ENCODE data around the gene COL19A1.

COL19A1 gene

GRCh38 chr6:70180183-70180900 lies 314.0 kb downstream of the COL19A1 start:
- DNase-seq, result no peak

GRCh38 chr6:70180901-70181599 lies 314.7 kb downstream of the COL19A1 start:
- no peak for DNase-seq

GRCh38 chr6:70183538-70183937 lies 317.2 kb downstream of the COL19A1 start:
- DNase-seq, result no peak

GRCh38 chr6:70184723-70185122 lies 318.4 kb downstream of the COL19A1 start:
- DNase-seq, result no peak

GRCh38 chr6:70186461-70186860 lies 320.1 kb downstream of the COL19A1 start:
- DNase-seq, result no peak

GRCh38 chr6:70188202-70188601 lies 321.8 kb downstream of the COL19A1 start:
- no peak for DNase-seq

GRCh38 chr6:70194421-70194820 lies 328.1 kb downstream of the COL19A1 start:
- DNase-seq, result no peak

- DNase-seq, result no peak
Observed at GRCh38 chr6:70196531-70196930, 330.2 kb downstream of the COL19A1 start.

- DNase-seq, result no peak
Observed at GRCh38 chr6:70198785-70199184, 332.4 kb downstream of the COL19A1 start.

GRCh38 chr6:70208235-70208790 lies 342.0 kb downstream of the COL19A1 start:
- no peak for DNase-seq

GRCh38 chr6:70210462-70210861 lies 344.1 kb downstream of the COL19A1 start:
- no peak for DNase-seq

GRCh38 chr6:70215460-70216108 lies 349.2 kb downstream of the COL19A1 start:
- no peak for DNase-seq

GRCh38 chr6:70216767-70217166 lies 350.4 kb downstream of the COL19A1 start:
- DNase-seq, result no peak

GRCh38 chr6:70219943-70220613 lies 353.7 kb downstream of the COL19A1 start:
- no peak for DNase-seq

GRCh38 chr6:70221025-70221714 lies 354.8 kb downstream of the COL19A1 start:
- DNase-seq, result no peak

GRCh38 chr6:70221715-70222438 lies 355.5 kb downstream of the COL19A1 start:
- DNase-seq, result no peak

- DNase-seq, result no peak
Observed at GRCh38 chr6:70222439-70222749, 356.0 kb downstream of the COL19A1 start.

- no peak for DNase-seq
Observed at GRCh38 chr6:70225055-70225454, 358.7 kb downstream of the COL19A1 start.

- no peak for DNase-seq
Observed at GRCh38 chr6:70231311-70231710, 365.0 kb downstream of the COL19A1 start.

- no peak for DNase-seq
Observed at GRCh38 chr6:70234561-70235236, 368.3 kb downstream of the COL19A1 start.

GRCh38 chr6:70236343-70236742 lies 370.0 kb downstream of the COL19A1 start:
- no peak for DNase-seq

Measured in cortex of kidney (tissue), 1 donor.